Endothelial cell of umbilical vein (primary cell): Measurements from ENCODE around the gene HMGXB3.

Experiments used
- EZH2 ChIP-seq: IDR thresholded peaks from 2 replicates; pipeline ENCODE4 v1.6.1; 2012; ENCODE audit warnings: borderline replicate concordance, low read depth, mild to moderate bottlenecking, moderate library complexity, low read length, inconsistent platforms; ENCODE audit not compliant: severe bottlenecking
- GATA2 ChIP-seq: IDR thresholded peaks from 2 replicates; pipeline ENCODE4 v1.7.0; 2011; ENCODE audit warnings: low read depth, mild to moderate bottlenecking, moderate library complexity, mixed read lengths, low read length; ENCODE audit not compliant: insufficient read length, insufficient read depth
- MYC ChIP-seq: IDR thresholded peaks from one replicate; pipeline ENCODE4 v1.6.1; 2011; ENCODE audit warnings: mild to moderate bottlenecking, low read depth, low read length
- POLR2A ChIP-seq: IDR thresholded peaks from 2 replicates; pipeline ENCODE4 v1.6.1; 2012; ENCODE audit warnings: low read depth, mild to moderate bottlenecking, control low read depth, low read length
- POLR2AphosphoS5 ChIP-seq: IDR thresholded peaks from 2 replicates; pipeline ENCODE4 v1.6.1; 2012; ENCODE audit warnings: low read depth, mild to moderate bottlenecking, control low read depth, low read length, moderate library complexity; ENCODE audit not compliant: insufficient read depth
- TF ChIP-seq, protein P1 (sequence below), 2 donors: IDR thresholded peaks; 1 replicate in 1 of 2; 2 replicates in 1 of 2; pipeline ENCODE4 v1.5.1; 2011; ENCODE audit warnings: low read length in 2 of 2, mild to moderate bottlenecking in 2 of 2, moderate library complexity in 2 of 2, control low read depth in 1 of 2, inconsistent platforms in 1 of 2, low read depth in 1 of 2; ENCODE audit not compliant: insufficient read depth in 1 of 2; ENCODE audit errors: extremely low read depth in 1 of 2

- TF ChIP-seq EZH2 = no peak
- TF ChIP-seq POLR2A = no peak
- TF ChIP-seq, protein P1, sequence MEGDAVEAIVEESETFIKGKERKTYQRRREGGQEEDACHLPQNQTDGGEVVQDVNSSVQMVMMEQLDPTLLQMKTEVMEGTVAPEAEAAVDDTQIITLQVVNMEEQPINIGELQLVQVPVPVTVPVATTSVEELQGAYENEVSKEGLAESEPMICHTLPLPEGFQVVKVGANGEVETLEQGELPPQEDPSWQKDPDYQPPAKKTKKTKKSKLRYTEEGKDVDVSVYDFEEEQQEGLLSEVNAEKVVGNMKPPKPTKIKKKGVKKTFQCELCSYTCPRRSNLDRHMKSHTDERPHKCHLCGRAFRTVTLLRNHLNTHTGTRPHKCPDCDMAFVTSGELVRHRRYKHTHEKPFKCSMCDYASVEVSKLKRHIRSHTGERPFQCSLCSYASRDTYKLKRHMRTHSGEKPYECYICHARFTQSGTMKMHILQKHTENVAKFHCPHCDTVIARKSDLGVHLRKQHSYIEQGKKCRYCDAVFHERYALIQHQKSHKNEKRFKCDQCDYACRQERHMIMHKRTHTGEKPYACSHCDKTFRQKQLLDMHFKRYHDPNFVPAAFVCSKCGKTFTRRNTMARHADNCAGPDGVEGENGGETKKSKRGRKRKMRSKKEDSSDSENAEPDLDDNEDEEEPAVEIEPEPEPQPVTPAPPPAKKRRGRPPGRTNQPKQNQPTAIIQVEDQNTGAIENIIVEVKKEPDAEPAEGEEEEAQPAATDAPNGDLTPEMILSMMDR (IDR thresholded peaks at IDR 0.05; ENCODE audit: extremely low read depth in 1 of 2, insufficient read depth in 1 of 2, low read depth in 1 of 2, low read length in 2 of 2) = no peak
- TF ChIP-seq POLR2AphosphoS5 = no peak
- TF ChIP-seq GATA2 = no peak
- no peak for TF ChIP-seq MYC
Measured at GRCh38 chr5:149996205-149996890, 4.2 kb upstream of the HMGXB3 start.
